GM23248 (cell line): ENCODE measurements around the gene KAZN.

ENCODE experiments used
- EZH2 ChIP-seq: fragments of 200-600 bp; sonication (generic); IDR thresholded peaks from 2 replicates; pipeline ENCODE4 v1.6.1; 2018; ENCODE audit warnings: antibody characterized with exemption, mild to moderate bottlenecking; ENCODE audit not compliant: insufficient read depth, poor library complexity, severe bottlenecking
- EZH2phosphoT487 ChIP-seq: fragments of 200-600 bp; sonication (generic); IDR thresholded peaks from 2 replicates; pipeline ENCODE4 v1.6.1; 2018; ENCODE audit warnings: antibody characterized with exemption, moderate library complexity, mild to moderate bottlenecking, low read depth; ENCODE audit not compliant: insufficient read depth

GRCh38 chr1:14674030-14674429 lies 75.5 kb downstream of the KAZN start:
- TF ChIP-seq EZH2 (no peak), EZH2phosphoT487 (no peak)
